ENCODE measurements around the gene SLC6A8. TPM values are rescaled to one million over a fixed set of nuclear protein-coding genes. Genes with fewer than 3 reads are reported as not detected.

SLC6A8 gene
- 15.3 and 19.5 TPM in 2 replicates for total RNA-seq

GRCh38 chrX:153687121-153688039 is at the start of gene SLC6A8:
TSS of gene SLC6A8 (plus strand) at chrX:153687926. CDS start at chrX:153688575, 649 bp downstream.
- no peak within 1 kb of the TSS for H2AFZ ChIP-seq (ENCODE audit: low read length)

DNA sequence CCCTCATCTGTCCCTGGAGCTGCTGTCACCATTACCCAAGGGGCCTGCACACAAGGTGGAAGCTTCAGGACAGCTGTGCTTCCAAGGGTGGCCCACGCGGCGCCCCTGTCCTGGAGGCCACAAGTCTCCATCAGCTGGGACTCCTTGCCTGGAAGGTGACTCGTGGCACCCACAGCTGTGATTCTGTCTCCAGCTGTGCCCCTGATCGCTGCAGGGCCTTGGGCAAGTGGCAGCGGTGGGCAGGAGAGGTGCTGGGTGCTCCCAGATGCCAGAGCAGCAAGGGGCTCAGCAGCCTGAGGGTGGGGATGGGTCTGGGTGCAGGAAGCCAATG is 49.7 kb upstream of the SLC6A8 start:
- Histone ChIP-seq H3K36me3 (ENCODE audit: insufficient read depth, low read length) (no peaks in the 10 kb centered on the region), H3K9me3 (ENCODE audit: low read depth, low read length) (no peaks in the 10 kb centered on the region), H3K27ac (ENCODE audit: low read depth, low read length) (no peak overlapping the region), H3K79me2 (ENCODE audit: insufficient read depth, low read length) (no peaks in the 10 kb centered on the region), H3K27me3 (ENCODE audit: insufficient read depth, low read length) (peaks cover 11% of the 10 kb centered on the region), H3K4me2 (ENCODE audit: insufficient read depth, low read length) (no peak overlapping the region), H4K20me1 (ENCODE audit: insufficient read depth, low read length) (no peaks in the 10 kb centered on the region), H3K4me3 (ENCODE audit: insufficient read depth, low read length) (no peak overlapping the region), H2AFZ (ENCODE audit: low read length) (no peak overlapping the region), H3K4me1 (ENCODE audit: insufficient read depth, low read length) (no peaks in the 10 kb centered on the region)
- DNase-seq (ENCODE audit: insufficient read length, low spot score, missing footprints): no peak
- TF ChIP-seq, protein P1, sequence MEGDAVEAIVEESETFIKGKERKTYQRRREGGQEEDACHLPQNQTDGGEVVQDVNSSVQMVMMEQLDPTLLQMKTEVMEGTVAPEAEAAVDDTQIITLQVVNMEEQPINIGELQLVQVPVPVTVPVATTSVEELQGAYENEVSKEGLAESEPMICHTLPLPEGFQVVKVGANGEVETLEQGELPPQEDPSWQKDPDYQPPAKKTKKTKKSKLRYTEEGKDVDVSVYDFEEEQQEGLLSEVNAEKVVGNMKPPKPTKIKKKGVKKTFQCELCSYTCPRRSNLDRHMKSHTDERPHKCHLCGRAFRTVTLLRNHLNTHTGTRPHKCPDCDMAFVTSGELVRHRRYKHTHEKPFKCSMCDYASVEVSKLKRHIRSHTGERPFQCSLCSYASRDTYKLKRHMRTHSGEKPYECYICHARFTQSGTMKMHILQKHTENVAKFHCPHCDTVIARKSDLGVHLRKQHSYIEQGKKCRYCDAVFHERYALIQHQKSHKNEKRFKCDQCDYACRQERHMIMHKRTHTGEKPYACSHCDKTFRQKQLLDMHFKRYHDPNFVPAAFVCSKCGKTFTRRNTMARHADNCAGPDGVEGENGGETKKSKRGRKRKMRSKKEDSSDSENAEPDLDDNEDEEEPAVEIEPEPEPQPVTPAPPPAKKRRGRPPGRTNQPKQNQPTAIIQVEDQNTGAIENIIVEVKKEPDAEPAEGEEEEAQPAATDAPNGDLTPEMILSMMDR (IDR thresholded peaks at IDR 0.05; ENCODE audit: extremely low read depth, low read depth, low read length): no peak

More at GRCh38 chrX:153687121-153688039, at the start of gene SLC6A8:
- H3K9me3 ChIP-seq (ENCODE audit: low read depth, low read length): no peaks in the 10 kb centered on the region
- no peaks in the 10 kb centered on the region for H3K4me1 ChIP-seq (ENCODE audit: insufficient read depth, low read length)
- peak within 1 kb of the TSS; percentile 48 for H3K4me2 ChIP-seq (ENCODE audit: insufficient read depth, low read length)
- no peaks in the 10 kb centered on the region for H3K36me3 ChIP-seq (ENCODE audit: insufficient read depth, low read length)
- peak; percentile 98 for DNase-seq (ENCODE audit: insufficient read length, low spot score, missing footprints)
- TF ChIP-seq, protein P1 (IDR thresholded peaks at IDR 0.05; ENCODE audit: extremely low read depth, low read depth, low read length): no peak
- no peak within 1 kb of the TSS for H3K27ac ChIP-seq (ENCODE audit: low read depth, low read length)
- H4K20me1 ChIP-seq (ENCODE audit: insufficient read depth, low read length): peaks cover 12% of the 10 kb centered on the region
- no peaks in the 10 kb centered on the region for H3K27me3 ChIP-seq (ENCODE audit: insufficient read depth, low read length)
- H3K79me2 ChIP-seq (ENCODE audit: insufficient read depth, low read length): peaks cover 3% of the 10 kb centered on the region
- H3K4me3 ChIP-seq (ENCODE audit: insufficient read depth, low read length): peak within 1 kb of the TSS; percentile 62

DNA sequence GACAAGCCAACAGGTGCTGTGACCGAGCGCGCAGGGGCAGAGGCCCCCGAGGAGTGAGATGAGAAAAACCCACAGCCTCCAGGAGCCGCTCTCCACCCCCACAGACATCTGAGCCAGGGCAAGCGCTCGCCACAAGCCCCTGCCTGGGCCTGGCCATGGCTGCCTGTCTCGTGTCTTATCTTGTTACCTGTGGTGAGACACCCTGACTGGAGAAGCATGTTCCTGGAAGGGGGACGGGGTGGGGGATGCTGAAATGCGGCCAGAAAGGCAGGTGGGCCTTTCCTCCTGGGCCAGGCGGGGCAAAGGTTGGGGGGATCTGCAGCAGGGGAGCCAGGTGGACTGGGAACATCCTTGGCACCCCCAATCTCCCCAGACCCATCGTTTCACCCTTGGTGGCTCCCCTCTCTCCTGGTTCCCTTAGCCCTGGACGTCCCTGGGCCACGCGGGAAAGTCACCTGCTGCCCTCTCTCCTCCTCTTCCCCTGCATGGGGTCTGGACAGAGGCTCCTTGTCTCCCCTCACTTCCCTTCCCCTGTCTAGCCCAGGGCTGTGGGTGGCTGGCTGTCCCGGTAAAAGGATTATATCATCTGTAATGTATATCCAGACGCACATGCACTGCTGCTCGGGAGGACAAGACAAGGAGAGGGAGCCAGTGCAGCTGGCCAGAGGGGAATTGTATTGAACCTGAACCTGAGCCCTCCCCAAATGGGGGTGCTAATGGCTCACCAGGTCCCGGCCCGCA is 49.1 kb upstream of the SLC6A8 start:
- peak; percentile 84 for DNase-seq (ENCODE audit: insufficient read length, low spot score, missing footprints)
- TF ChIP-seq, protein P1 (IDR thresholded peaks at IDR 0.05; ENCODE audit: extremely low read depth, low read depth, low read length): no peak
- no peak overlapping the region for H2AFZ ChIP-seq (ENCODE audit: low read length)

More for the DNA sequence above, 49.1 kb upstream of the SLC6A8 start:
- Histone ChIP-seq H3K4me2 (ENCODE audit: insufficient read depth, low read length) (no peak overlapping the region), H3K4me1 (ENCODE audit: insufficient read depth, low read length) (no peaks in the 10 kb centered on the region), H3K4me3 (ENCODE audit: insufficient read depth, low read length) (no peak overlapping the region), H3K9me3 (ENCODE audit: low read depth, low read length) (no peaks in the 10 kb centered on the region), H3K79me2 (ENCODE audit: insufficient read depth, low read length) (no peaks in the 10 kb centered on the region), H3K27me3 (ENCODE audit: insufficient read depth, low read length) (peaks cover 17% of the 10 kb centered on the region), H3K27ac (ENCODE audit: low read depth, low read length) (no peak overlapping the region), H3K36me3 (ENCODE audit: insufficient read depth, low read length) (no peaks in the 10 kb centered on the region), H4K20me1 (ENCODE audit: insufficient read depth, low read length) (no peaks in the 10 kb centered on the region)

Data from osteoblast (primary cell).